ENCODE measurements around the gene UBQLNL.

- TF ChIP-seq CTCF (IDR thresholded peaks at IDR 0.05; ENCODE audit: low read depth, low read length) (no peak), MAX (IDR thresholded peaks at IDR 0.05; ENCODE audit: low read depth, low read length) (no peak), MYC (IDR thresholded peaks at IDR 0.05; ENCODE audit: low read depth, low read length) (no peak), POLR2A (IDR thresholded peaks at IDR 0.05; ENCODE audit: extremely low read depth, insufficient read length) (no peak)
Observed at GRCh38 chr11:5509803-5510202, 6.7 kb downstream of the UBQLNL start, which contains the start of gene UBQLN3.
